Body of pancreas (tissue), 4 donors: ENCODE data around the gene TRAF5. TPM values are rescaled to one million over a fixed set of nuclear protein-coding genes. Genes with fewer than 3 reads are reported as not detected.

ENCODE experiments used
- ATAC-seq: fragments of 150-250 bp; one replicate; pipeline ENCODE4 v1.9.1; 2016
- DNase-seq, 4 donors: peaks; one replicate each; pipeline ENCODE4 v3.0.0-alpha.2; 2019
- H3K27ac ChIP-seq, 4 donors: fragments of 200-600 bp; sonication (generic); 1 replicate in 3 of 4; 2 replicates in 1 of 4; pipeline versions ENCODE4 v1.5.1 to v1.6.1; 2016 to 2019; ENCODE audit warnings: mild to moderate bottlenecking in 1 of 4, mixed read lengths in 1 of 4, moderate library complexity in 1 of 4
- H3K27me3 ChIP-seq, 2 donors: fragments of 200-600 bp; sonication (generic); one replicate each; pipeline ENCODE4 v1.6.0; 2016; ENCODE audit warnings: mild to moderate bottlenecking in 1 of 2
- H3K36me3 ChIP-seq, 2 donors: fragments of 200-600 bp; sonication (generic); replicated peaks in 1 of 2; 2 replicates each; pipeline ENCODE4 v1.5.1; 2016; ENCODE audit warnings: low read depth in 2 of 2; ENCODE audit not compliant: insufficient read depth in 1 of 2
- H3K4me1 ChIP-seq: fragments of 200-600 bp; sonication (generic); one replicate; pipeline ENCODE4 v1.6.0; 2016
- H3K4me3 ChIP-seq, 2 donors: fragments of 200-600 bp; sonication (generic); 1 replicate in 1 of 2; 2 replicates in 1 of 2; pipeline ENCODE4 v1.5.1; 2016 to 2019
- H3K9me3 ChIP-seq, 3 donors: fragments of 200-600 bp; sonication (generic); 1 replicate in 2 of 3; 2 replicates in 1 of 3; pipeline ENCODE4 v1.5.1; 2016
- POLR2A ChIP-seq, 3 donors: fragments of 450-650 bp; IDR thresholded peaks; one replicate each; pipeline ENCODE4 v1.6.1; 2016; ENCODE audit warnings: antibody characterized with exemption in 3 of 3, mild to moderate bottlenecking in 2 of 3
- WGBS, 2 donors: methylation state at CpG; one replicate each; pipeline ENCODE4 v1.1.5; 2017; 5-methylcytosine and 5-hydroxymethylcytosine counted together
- intact Hi-C: fragments of 100-400 bp; cut with DNase I; formaldehyde crosslinking; loops from one replicate; pipeline ENCODE4 v1.15.1; 2023
- total RNA-seq, 2 donors: library from RNA; depleted of rRNA; stranded (reverse); fragments of >200 nt; gene quantifications; one replicate each; pipeline ENCODE4 v1.1.0, GENCODE V29; 2016
- TF ChIP-seq, protein P1 (sequence below), 7 experiments: fragments of 450-650 bp in 4 of 7; fragments of 200-600 bp in 3 of 7; sonication (generic) in 3 of 7; IDR thresholded peaks; one replicate each; pipeline ENCODE4 v1.5.1; 2016 to 2019; ENCODE audit warnings: antibody characterized with exemption in 7 of 7

Gene TRAF5
- total RNA-seq, result 10 to 100 TPM; 35.6 to 37.6 TPM

GRCh38 chr1:211326528-211327345 is at the start of gene TRAF5:
TRAF5 (plus strand) TSS chr1:211326833; CDS start chr1:211353240, 26,407 bp downstream.
- Histone ChIP-seq H3K36me3 (no peaks in the 10 kb centered on the region), H3K27me3 (no peaks in the 10 kb centered on the region), H3K9me3 (no peaks in the 10 kb centered on the region), H3K4me3 (peak within 1 kb of the TSS; percentile 49 to 68), H3K4me1 (peaks cover 52% of the 10 kb centered on the region), H3K27ac (peak within 1 kb of the TSS; percentile 85 to 97 (median 88))
- TF ChIP-seq, protein P1, sequence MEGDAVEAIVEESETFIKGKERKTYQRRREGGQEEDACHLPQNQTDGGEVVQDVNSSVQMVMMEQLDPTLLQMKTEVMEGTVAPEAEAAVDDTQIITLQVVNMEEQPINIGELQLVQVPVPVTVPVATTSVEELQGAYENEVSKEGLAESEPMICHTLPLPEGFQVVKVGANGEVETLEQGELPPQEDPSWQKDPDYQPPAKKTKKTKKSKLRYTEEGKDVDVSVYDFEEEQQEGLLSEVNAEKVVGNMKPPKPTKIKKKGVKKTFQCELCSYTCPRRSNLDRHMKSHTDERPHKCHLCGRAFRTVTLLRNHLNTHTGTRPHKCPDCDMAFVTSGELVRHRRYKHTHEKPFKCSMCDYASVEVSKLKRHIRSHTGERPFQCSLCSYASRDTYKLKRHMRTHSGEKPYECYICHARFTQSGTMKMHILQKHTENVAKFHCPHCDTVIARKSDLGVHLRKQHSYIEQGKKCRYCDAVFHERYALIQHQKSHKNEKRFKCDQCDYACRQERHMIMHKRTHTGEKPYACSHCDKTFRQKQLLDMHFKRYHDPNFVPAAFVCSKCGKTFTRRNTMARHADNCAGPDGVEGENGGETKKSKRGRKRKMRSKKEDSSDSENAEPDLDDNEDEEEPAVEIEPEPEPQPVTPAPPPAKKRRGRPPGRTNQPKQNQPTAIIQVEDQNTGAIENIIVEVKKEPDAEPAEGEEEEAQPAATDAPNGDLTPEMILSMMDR (IDR thresholded peaks at IDR 0.05), result peak in 1 of 7 experiments; percentile 16
- peak; percentile 39 to 43 (median 42) for TF ChIP-seq POLR2A (IDR thresholded peaks at IDR 0.05)
- 0 to 1% methylated on average over 15 to 90 of the region's 91 CpGs for WGBS, 2 donors
- ATAC-seq, result peak; percentile 59
- DNase-seq, result peak; percentile 49 to 68 (median 60)
- intact Hi-C loops, result loop anchor here (10.0 kb wide), 1 partner anchor 188 kb away; no protein-coding TSS in a partner anchor

GRCh38 chr1:211279340-211279739 is 47.3 kb upstream of the TRAF5 start:
- TF ChIP-seq, protein P1 (IDR thresholded peaks at IDR 0.05), result no peak
- no peak for TF ChIP-seq POLR2A (IDR thresholded peaks at IDR 0.05)
- peaks cover 0 to 4% (median 0%) of the 10 kb centered on the region in 3 donors for H3K9me3 ChIP-seq
- intact Hi-C loops, result no loop called here
- DNase-seq, result no peak
- WGBS, 2 donors, result 34 to 35% methylated on average over 1 of the region's 1 CpG
- no peaks in the 10 kb centered on the region for H3K27me3 ChIP-seq
- no peak for ATAC-seq
- no peaks in the 10 kb centered on the region for H3K4me1 ChIP-seq
- no peak overlapping the region for H3K27ac ChIP-seq
- peaks cover 0 to 15% of the 10 kb centered on the region in 2 donors for H3K36me3 ChIP-seq
- H3K4me3 ChIP-seq, result no peak overlapping the region

DNA sequence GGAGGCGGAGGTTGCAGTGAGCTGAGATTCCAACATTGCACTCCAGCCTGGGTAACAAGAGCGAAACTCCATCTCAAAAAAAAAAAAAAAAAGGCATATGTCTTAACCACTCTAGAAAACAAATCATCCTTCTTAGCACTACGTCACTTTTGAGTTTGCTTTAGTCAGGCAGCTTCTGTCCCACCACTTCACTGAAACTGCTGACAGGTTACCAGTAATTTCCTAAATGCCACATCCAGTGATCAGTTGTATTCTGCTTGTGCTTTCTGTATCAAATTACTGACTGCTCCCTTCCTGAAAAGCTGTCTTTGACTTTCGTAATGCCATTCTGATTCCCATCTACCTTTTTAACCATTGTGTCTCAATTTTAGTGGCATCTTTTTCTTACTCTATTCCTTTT is 45.7 kb upstream of the TRAF5 start:
- Histone ChIP-seq H3K27ac (no peak overlapping the region), H3K9me3 (peaks cover 0 to 4% (median 0%) of the 10 kb centered on the region in 3 donors), H3K36me3 (peaks cover 0 to 14% of the 10 kb centered on the region in 2 donors), H3K27me3 (no peaks in the 10 kb centered on the region), H3K4me3 (no peak overlapping the region), H3K4me1 (no peaks in the 10 kb centered on the region)
- ATAC-seq (no peak), DNase-seq (no peak)
- TF ChIP-seq, protein P1 (IDR thresholded peaks at IDR 0.05), result no peak
- no peak for TF ChIP-seq POLR2A (IDR thresholded peaks at IDR 0.05)
- 96% methylated on average over 4 of the region's 4 CpGs for WGBS, 2 donors
- intact Hi-C loops, result no loop called here

- no peak for TF ChIP-seq POLR2A (IDR thresholded peaks at IDR 0.05)
- TF ChIP-seq, protein P1 (IDR thresholded peaks at IDR 0.05), result no peak
- WGBS, 2 donors, result 79 to 82% methylated on average over 6 of the region's 6 CpGs
- Histone ChIP-seq H3K36me3 (peaks cover 0 to 14% of the 10 kb centered on the region in 2 donors), H3K27ac (no peak overlapping the region), H3K27me3 (no peaks in the 10 kb centered on the region), H3K4me3 (no peak overlapping the region), H3K9me3 (peaks cover 0 to under 1% (median 0%) of the 10 kb centered on the region in 3 donors), H3K4me1 (no peaks in the 10 kb centered on the region)
- ATAC-seq, result no peak
- intact Hi-C loops, result no loop called here
- no peak for DNase-seq
Observed at GRCh38 chr1:211281320-211282022, 45.2 kb upstream of the TRAF5 start.
